DOHH2 (cell line): ENCODE measurements around the gene FBXO36.

ENCODE experiments used
- EZH2phosphoT487 ChIP-seq: fragments of 200-600 bp; sonication (generic); IDR thresholded peaks from 2 replicates; pipeline ENCODE4 v1.6.1; 2017; ENCODE audit warnings: borderline replicate concordance, mild to moderate bottlenecking, antibody characterized with exemption, low read length, moderate library complexity, mixed read lengths
- TF ChIP-seq, protein P1 (sequence below): fragments of 200-600 bp; sonication (generic); IDR thresholded peaks from one replicate; pipeline ENCODE4 v1.5.1; 2014; ENCODE audit warnings: antibody characterized with exemption, mild to moderate bottlenecking, low read depth, low read length; ENCODE audit not compliant: poor library complexity, severe bottlenecking

DNA sequence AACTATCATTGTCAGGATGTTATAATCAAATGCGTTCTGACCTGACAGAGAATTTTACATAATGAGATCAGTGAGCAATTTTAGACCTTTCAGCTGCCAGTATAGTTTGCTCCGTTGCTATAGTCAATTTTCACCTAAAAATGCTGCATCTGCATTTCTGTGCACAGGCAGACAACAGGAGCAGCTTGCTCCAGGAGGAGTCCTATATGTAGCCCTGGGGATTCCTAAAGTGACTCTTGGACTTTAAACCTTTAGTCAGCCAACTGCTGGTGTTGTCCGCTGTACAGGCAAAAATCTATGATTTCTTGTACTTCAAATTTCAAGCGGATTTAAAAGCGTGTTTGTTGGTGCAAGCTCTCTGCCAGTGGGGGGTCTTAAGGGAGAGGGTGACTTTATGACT lies 120.7 kb downstream of the FBXO36 start:
- TF ChIP-seq, protein P1, sequence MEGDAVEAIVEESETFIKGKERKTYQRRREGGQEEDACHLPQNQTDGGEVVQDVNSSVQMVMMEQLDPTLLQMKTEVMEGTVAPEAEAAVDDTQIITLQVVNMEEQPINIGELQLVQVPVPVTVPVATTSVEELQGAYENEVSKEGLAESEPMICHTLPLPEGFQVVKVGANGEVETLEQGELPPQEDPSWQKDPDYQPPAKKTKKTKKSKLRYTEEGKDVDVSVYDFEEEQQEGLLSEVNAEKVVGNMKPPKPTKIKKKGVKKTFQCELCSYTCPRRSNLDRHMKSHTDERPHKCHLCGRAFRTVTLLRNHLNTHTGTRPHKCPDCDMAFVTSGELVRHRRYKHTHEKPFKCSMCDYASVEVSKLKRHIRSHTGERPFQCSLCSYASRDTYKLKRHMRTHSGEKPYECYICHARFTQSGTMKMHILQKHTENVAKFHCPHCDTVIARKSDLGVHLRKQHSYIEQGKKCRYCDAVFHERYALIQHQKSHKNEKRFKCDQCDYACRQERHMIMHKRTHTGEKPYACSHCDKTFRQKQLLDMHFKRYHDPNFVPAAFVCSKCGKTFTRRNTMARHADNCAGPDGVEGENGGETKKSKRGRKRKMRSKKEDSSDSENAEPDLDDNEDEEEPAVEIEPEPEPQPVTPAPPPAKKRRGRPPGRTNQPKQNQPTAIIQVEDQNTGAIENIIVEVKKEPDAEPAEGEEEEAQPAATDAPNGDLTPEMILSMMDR, result no peak
- TF ChIP-seq EZH2phosphoT487, result no peak
